GM12801 (cell line): ENCODE measurements around the gene MTARC2.

Source experiments
- CTCF ChIP-seq: IDR thresholded peaks from one replicate; pipeline ENCODE4 v1.5.1; 2011; ENCODE audit warnings: control low read depth; ENCODE audit not compliant: insufficient read length; ENCODE audit errors: extremely low read depth

MTARC2 gene

GRCh38 chr1:220786337-220787068 is 38.4 kb downstream of the MTARC2 start, which contains the start of gene MTARC1:
Gene MTARC1, plus strand, starts transcription at chr1:220786913. Its CDS starts 32 bp downstream, at chr1:220786945.
- no peak for TF ChIP-seq CTCF

GRCh38 chr1:220787069-220787619 is 39.0 kb downstream of the MTARC2 start:
- TF ChIP-seq CTCF = no peak

GRCh38 chr1:220788900-220789299 is 40.8 kb downstream of the MTARC2 start:
- no peak for TF ChIP-seq CTCF

- no peak for TF ChIP-seq CTCF
Measured at GRCh38 chr1:220789532-220790147, 41.5 kb downstream of the MTARC2 start.

- TF ChIP-seq CTCF = no peak
Measured at GRCh38 chr1:220791285-220791684, 43.2 kb downstream of the MTARC2 start.

GRCh38 chr1:220791956-220792355 is 43.8 kb downstream of the MTARC2 start:
- TF ChIP-seq CTCF = no peak

- no peak for TF ChIP-seq CTCF
Measured at GRCh38 chr1:220796530-220796929, 48.4 kb downstream of the MTARC2 start.
